Measurements from ENCODE around the gene OTUB2. TPM values are rescaled to one million over a fixed set of nuclear protein-coding genes. Genes with fewer than 3 reads are reported as not detected.

Gene OTUB2
- total RNA-seq, 1 experiment from 2014 or later, result 0.55 TPM

GRCh38 chr14:94005324-94006073 lies 20.6 kb upstream of the OTUB2 start:
- Histone ChIP-seq H3K4me2 (no peak overlapping the region), H4K20me1 (ENCODE audit: insufficient read depth) (no peaks in the 10 kb centered on the region), H3K4me3 (no peak overlapping the region), H2AFZ (no peak overlapping the region), H3K27ac (no peak overlapping the region), H3F3A (ENCODE audit: insufficient read depth, low read depth) (no peaks in the 10 kb centered on the region), H3K36me3 (ENCODE audit: low read depth) (no peaks in the 10 kb centered on the region), H3K9me2 (ENCODE audit: insufficient read depth) (no peaks in the 10 kb centered on the region), H3K27me3 (ENCODE audit: insufficient read depth, low read depth) (no peaks in the 10 kb centered on the region), H3K79me2 (ENCODE audit: low read depth) (no peaks in the 10 kb centered on the region), H3K9me3 (ENCODE audit: insufficient read depth, low read depth) (no peaks in the 10 kb centered on the region), H3K4me1 (replicated peaks; ENCODE audit: insufficient read depth) (no peaks in the 10 kb centered on the region; the same call in 1 of the 2 replicates)
- intact Hi-C loops (cut with micrococcal nuclease; ENCODE audit: unreplicated experiment), result no loop called here
- no TSS peak for BruUV-seq (replicated peaks)
- ChIA-PET POLR2A (ENCODE audit: unreplicated experiment) (no interaction called here), CTCF (no interaction called here)
- TF ChIP-seq EZH2 (IDR thresholded peaks at IDR 0.05; ENCODE audit: low read depth), result no peak
- TF ChIP-seq, protein P1, sequence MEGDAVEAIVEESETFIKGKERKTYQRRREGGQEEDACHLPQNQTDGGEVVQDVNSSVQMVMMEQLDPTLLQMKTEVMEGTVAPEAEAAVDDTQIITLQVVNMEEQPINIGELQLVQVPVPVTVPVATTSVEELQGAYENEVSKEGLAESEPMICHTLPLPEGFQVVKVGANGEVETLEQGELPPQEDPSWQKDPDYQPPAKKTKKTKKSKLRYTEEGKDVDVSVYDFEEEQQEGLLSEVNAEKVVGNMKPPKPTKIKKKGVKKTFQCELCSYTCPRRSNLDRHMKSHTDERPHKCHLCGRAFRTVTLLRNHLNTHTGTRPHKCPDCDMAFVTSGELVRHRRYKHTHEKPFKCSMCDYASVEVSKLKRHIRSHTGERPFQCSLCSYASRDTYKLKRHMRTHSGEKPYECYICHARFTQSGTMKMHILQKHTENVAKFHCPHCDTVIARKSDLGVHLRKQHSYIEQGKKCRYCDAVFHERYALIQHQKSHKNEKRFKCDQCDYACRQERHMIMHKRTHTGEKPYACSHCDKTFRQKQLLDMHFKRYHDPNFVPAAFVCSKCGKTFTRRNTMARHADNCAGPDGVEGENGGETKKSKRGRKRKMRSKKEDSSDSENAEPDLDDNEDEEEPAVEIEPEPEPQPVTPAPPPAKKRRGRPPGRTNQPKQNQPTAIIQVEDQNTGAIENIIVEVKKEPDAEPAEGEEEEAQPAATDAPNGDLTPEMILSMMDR (conservative IDR thresholded peaks at IDR 0.05), result peak; percentile 49; the same call in 1 of the 2 replicates
- DNase-seq, result no peak

DNA sequence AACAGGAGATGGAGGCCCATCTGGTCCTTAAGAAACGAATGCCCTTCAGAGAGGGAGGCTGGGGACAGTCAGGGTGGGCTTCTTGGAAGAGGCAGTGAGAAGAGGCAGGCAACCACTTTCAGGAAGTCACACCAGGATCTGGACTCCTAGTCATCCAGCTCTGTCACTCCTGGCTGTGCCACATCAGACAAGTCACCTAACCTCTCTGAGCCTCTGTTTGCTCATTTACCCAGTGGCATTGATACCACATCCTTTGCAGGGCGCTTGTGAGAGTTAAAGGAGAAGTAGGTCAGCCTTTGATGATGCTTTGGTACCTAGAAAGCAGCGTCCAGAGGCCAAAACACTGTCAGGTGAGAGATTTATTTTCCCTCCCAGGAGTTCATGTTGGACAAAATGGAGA lies 17.9 kb upstream of the OTUB2 start:
- intact Hi-C loops (cut with micrococcal nuclease; ENCODE audit: unreplicated experiment), result no loop called here
- TF ChIP-seq, protein P1 (conservative IDR thresholded peaks at IDR 0.05), result no peak
- TF ChIP-seq EZH2 (IDR thresholded peaks at IDR 0.05; ENCODE audit: low read depth), result no peak
- Histone ChIP-seq H4K20me1 (ENCODE audit: insufficient read depth) (no peaks in the 10 kb centered on the region), H3F3A (ENCODE audit: insufficient read depth, low read depth) (no peaks in the 10 kb centered on the region), H3K79me2 (ENCODE audit: low read depth) (no peaks in the 10 kb centered on the region), H3K4me3 (no peak overlapping the region), H3K27me3 (ENCODE audit: insufficient read depth, low read depth) (no peaks in the 10 kb centered on the region), H3K9me3 (ENCODE audit: insufficient read depth, low read depth) (no peaks in the 10 kb centered on the region), H3K4me2 (no peak overlapping the region), H3K27ac (no peak overlapping the region), H3K36me3 (ENCODE audit: low read depth) (no peaks in the 10 kb centered on the region), H3K4me1 (replicated peaks; ENCODE audit: insufficient read depth) (no peaks in the 10 kb centered on the region; the same call in 1 of the 2 replicates), H3K9me2 (ENCODE audit: insufficient read depth) (no peaks in the 10 kb centered on the region), H2AFZ (no peak overlapping the region)
- BruUV-seq (replicated peaks), result no TSS peak
- no peak for DNase-seq
- ChIA-PET CTCF (no interaction called here), POLR2A (ENCODE audit: unreplicated experiment) (no interaction called here)

DNA sequence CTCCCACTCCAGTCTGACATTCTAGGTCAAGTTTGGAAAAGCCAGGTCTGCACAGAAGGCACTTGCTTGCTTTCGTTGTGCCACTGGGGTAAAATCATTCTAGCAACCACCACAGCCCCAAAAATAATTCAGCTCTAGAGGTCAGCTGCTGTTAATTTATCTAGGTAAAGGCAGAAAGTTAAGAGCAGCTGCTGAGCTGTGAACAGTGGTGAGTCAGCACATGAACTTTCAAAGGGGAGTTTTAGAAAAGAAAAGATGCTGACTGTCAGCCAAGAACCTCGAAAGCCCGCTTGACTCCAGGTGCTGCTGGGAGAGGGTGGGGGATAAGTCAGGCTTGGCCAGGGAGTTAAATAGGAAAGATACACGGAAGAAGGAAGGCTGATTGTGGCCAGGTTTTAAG lies 16.4 kb upstream of the OTUB2 start:
- H3K36me3 ChIP-seq (ENCODE audit: low read depth), result no peaks in the 10 kb centered on the region
- H3K4me3 ChIP-seq, result no peak overlapping the region
- TF ChIP-seq EZH2 (IDR thresholded peaks at IDR 0.05; ENCODE audit: low read depth), result no peak
- TF ChIP-seq, protein P1 (conservative IDR thresholded peaks at IDR 0.05), result no peak
- no peaks in the 10 kb centered on the region for H3F3A ChIP-seq (ENCODE audit: insufficient read depth, low read depth)
- no peaks in the 10 kb centered on the region for H3K79me2 ChIP-seq (ENCODE audit: low read depth)
- no peaks in the 10 kb centered on the region; the same call in 1 of the 2 replicates for H3K4me1 ChIP-seq (replicated peaks; ENCODE audit: insufficient read depth)
- no peak overlapping the region for H3K4me2 ChIP-seq
- H3K27ac ChIP-seq, result no peak overlapping the region
- no peak overlapping the region for H2AFZ ChIP-seq
- BruUV-seq (replicated peaks), result no TSS peak
- no peaks in the 10 kb centered on the region for H4K20me1 ChIP-seq (ENCODE audit: insufficient read depth)
- no peaks in the 10 kb centered on the region for H3K9me2 ChIP-seq (ENCODE audit: insufficient read depth)
- ChIA-PET CTCF (no interaction called here), POLR2A (ENCODE audit: unreplicated experiment) (interaction anchor here (0.7 kb wide), 1 partner anchor 39 kb away, joined by 4 read pairs; no protein-coding TSS in a partner anchor)
- H3K27me3 ChIP-seq (ENCODE audit: insufficient read depth, low read depth), result no peaks in the 10 kb centered on the region
- intact Hi-C loops (cut with micrococcal nuclease; ENCODE audit: unreplicated experiment), result no loop called here
- no peaks in the 10 kb centered on the region for H3K9me3 ChIP-seq (ENCODE audit: insufficient read depth, low read depth)
- DNase-seq, result no peak
